ENCODE results near the gene TSPAN4. TPM values are rescaled to one million over a fixed set of nuclear protein-coding genes. Genes with fewer than 3 reads are reported as not detected.

TSPAN4 gene
- total and polyA plus RNA-seq, 2 of the 13 experiments (the other 11 are each of a cell fraction or from before 2014, with no cell fraction given): 31.7 to 68.3 TPM

GRCh38 chr11:842370-843002 is at the start of gene TSPAN4, which contains the start of gene POLR2L (continued):
- TF ChIP-seq ARID2 (CRISPR knock-in tag; IDR thresholded peaks at IDR 0.05; ENCODE audit: borderline replicate concordance) (0 out of 2 replicates have a peak, but pooled peaks have one; percentile 41), TCF12 (IDR thresholded peaks at IDR 0.05) (no peak), TCF12 (CRISPR knock-in tag; IDR thresholded peaks at IDR 0.05) (peak; percentile 22; the same call in 1 of the 2 replicates), KAT2B (IDR thresholded peaks at IDR 0.05; ENCODE audit: borderline replicate concordance, low read depth, low read length) (no peak; the same call in 1 of the 2 replicates), ZNF563 (CRISPR knock-in tag; IDR thresholded peaks at IDR 0.05) (peak; percentile 82), PHF20 (CRISPR knock-in tag; IDR thresholded peaks at IDR 0.05) (0 out of 2 replicates have a peak, but pooled peaks have one; percentile 17), RBFOX2 (IDR thresholded peaks at IDR 0.05; ENCODE audit: low read depth, low read length) (peak; percentile 95), SP4 (CRISPR knock-in tag; IDR thresholded peaks at IDR 0.05) (peak; percentile 89), ZNF724P (CRISPR knock-in tag; IDR thresholded peaks at IDR 0.05; ENCODE audit: borderline replicate concordance) (0 out of 2 replicates have a peak, but pooled peaks have one; percentile 18), ZMYM4 (CRISPR knock-in tag; IDR thresholded peaks at IDR 0.05) (peak; percentile 58; the same call in 1 of the 2 replicates), ZNF280D (CRISPR knock-in tag; IDR thresholded peaks at IDR 0.05) (no peak), MTF2 (CRISPR knock-in tag; IDR thresholded peaks at IDR 0.05; ENCODE audit: borderline replicate concordance) (0 out of 2 replicates have a peak, but pooled peaks have one; percentile 55), ISX (CRISPR knock-in tag; conservative IDR thresholded peaks at IDR 0.05) (no peak), XRCC5 (optimal IDR thresholded peaks at IDR 0.05; ENCODE audit: low read length) (peak; percentile 44), ZNF230 (CRISPR knock-in tag; IDR thresholded peaks at IDR 0.05) (no peak), HDAC6 (IDR thresholded peaks at IDR 0.05; ENCODE audit: low read depth, low read length) (no peak), GATA4 (IDR thresholded peaks at IDR 0.05; ENCODE audit: borderline replicate concordance, low read depth) (peak; percentile 73; the same call in 1 of the 2 replicates), ZUFSP (CRISPR knock-in tag; IDR thresholded peaks at IDR 0.05; ENCODE audit: borderline replicate concordance) (no peak), CC2D1A (CRISPR knock-in tag; IDR thresholded peaks at IDR 0.05) (no peak), ZNF792 (CRISPR knock-in tag; IDR thresholded peaks at IDR 0.05) (no peak), ZNF10 (CRISPR knock-in tag; IDR thresholded peaks at IDR 0.05; ENCODE audit: borderline replicate concordance, low read depth) (no peak), PAWR (CRISPR knock-in tag; IDR thresholded peaks at IDR 0.05; ENCODE audit: borderline replicate concordance) (no peak), U2AF2 (IDR thresholded peaks at IDR 0.05; ENCODE audit: low read depth, low read length) (no peak), ZBTB49 (CRISPR knock-in tag; IDR thresholded peaks at IDR 0.05; ENCODE audit: borderline replicate concordance) (no peak)
